IMR-90 (cell line): Measurements from ENCODE around the gene CPED1. TPM values are rescaled to one million over a fixed set of nuclear protein-coding genes. Genes with fewer than 3 reads are reported as not detected.
A peak's percentile ranks its signal among the peaks of the same experiment; 100 is the strongest.

Source experiments
- ATAC-seq: fragments of 200-7000 bp; cut with Tn5 transposase; 2 replicates; pipeline ENCODE4 v1.9.1; 2020; ENCODE audit warnings: low read depth, mild to moderate bottlenecking, moderate library complexity
- BruUV-seq: library from RNA; stranded (reverse); fragments of 400-500 nt; replicated peaks from 2 replicates; lab custom pipeline; 2021; lab: Mats Ljungman, UMichigan
- CTCF ChIA-PET: fragments of 300-600 bp; formaldehyde crosslinking; extraction: SDS; loops from one replicate; lab custom pipeline; 2021; ENCODE audit warnings: antibody characterized with exemption; lab: Yijun Ruan, JAX
- POLR2A ChIA-PET: fragments of 300-600 bp; sonication (Branson Sonifier 250); formaldehyde crosslinking; loops from one replicate; lab custom pipeline; 2022; ENCODE audit warnings: antibody characterized with exemption; ENCODE audit not compliant: unreplicated experiment; lab: Charles Lee
- DNase-seq: peaks from one replicate; pipeline ENCODE4 v3.0.0; 2013
- H2AFZ ChIP-seq: replicated peaks from 2 replicates; pipeline ENCODE3; 2013; ENCODE audit warnings: low read length, mild to moderate bottlenecking; ENCODE audit not compliant: poor library complexity
- H2AK5ac ChIP-seq: 2 replicates; pipeline ENCODE4 v1.6.1; 2013; ENCODE audit warnings: low read depth, low read length, inconsistent platforms
- H2AK9ac ChIP-seq: replicated peaks from 2 replicates; pipeline ENCODE3; 2013; ENCODE audit warnings: mild to moderate bottlenecking, low read depth, low read length, moderate library complexity; ENCODE audit not compliant: poor library complexity
- H2BK120ac ChIP-seq: 2 replicates; pipeline ENCODE4 v1.6.1; 2013; ENCODE audit warnings: low read depth, low read length, inconsistent platforms
- H2BK15ac ChIP-seq: 3 replicates; pipeline ENCODE4 v1.6.1; 2013; ENCODE audit warnings: low read depth, low read length, inconsistent platforms
- H2BK20ac ChIP-seq: 2 replicates; pipeline ENCODE4 v1.6.1; 2013; ENCODE audit warnings: low read depth, mild to moderate bottlenecking, inconsistent platforms, low read length, moderate library complexity
- H2BK5ac ChIP-seq: 2 replicates; pipeline ENCODE4 v1.6.1; 2013; ENCODE audit warnings: mild to moderate bottlenecking, low read depth, low read length, inconsistent platforms; ENCODE audit not compliant: poor library complexity, severe bottlenecking
- H3K14ac ChIP-seq: replicated peaks from 2 replicates; pipeline ENCODE4 v1.6.1; 2013; ENCODE audit warnings: low read depth, low read length, inconsistent platforms
- H3K18ac ChIP-seq: 2 replicates; pipeline ENCODE4 v1.6.1; 2013; ENCODE audit warnings: low read depth, low read length, control low read depth
- H3K23ac ChIP-seq: 2 replicates; pipeline ENCODE4 v1.6.1; 2013; ENCODE audit warnings: low read depth, low read length, inconsistent platforms
- H3K27ac ChIP-seq: 2 replicates; pipeline ENCODE4 v1.5.1; 2013; ENCODE audit warnings: mild to moderate bottlenecking, control low read depth, low read length; ENCODE audit not compliant: insufficient read depth
- H3K27me3 ChIP-seq: 2 replicates; pipeline ENCODE4 v1.6.1; 2013; ENCODE audit warnings: low read length; ENCODE audit not compliant: control insufficient read depth, insufficient read depth
- H3K36me3 ChIP-seq: 2 replicates; pipeline ENCODE4 v1.6.1; 2013; ENCODE audit warnings: low read length, mixed read lengths; ENCODE audit not compliant: control insufficient read depth, insufficient read depth
- H3K4ac ChIP-seq: 2 replicates; pipeline ENCODE4 v1.6.1; 2013; ENCODE audit warnings: low read depth, low read length, inconsistent platforms
- H3K4me1 ChIP-seq: 2 replicates; pipeline ENCODE4 v1.6.1; 2013; ENCODE audit warnings: low read length, mixed read lengths; ENCODE audit not compliant: control insufficient read depth, insufficient read depth
- H3K4me2 ChIP-seq: 2 replicates; pipeline ENCODE4 v1.6.1; 2013; ENCODE audit warnings: low read depth, mild to moderate bottlenecking, control low read depth, low read length, moderate library complexity
- H3K4me3 ChIP-seq: 2 replicates; pipeline ENCODE4 v1.5.1; 2013; ENCODE audit warnings: low read depth, mild to moderate bottlenecking, control low read depth, low read length, moderate library complexity; ENCODE audit not compliant: insufficient read depth
- H3K56ac ChIP-seq: 2 replicates; pipeline ENCODE4 v1.6.1; 2013; ENCODE audit warnings: low read length, inconsistent platforms; ENCODE audit not compliant: insufficient read depth; ENCODE audit errors: extremely low read depth
- H3K79me1 ChIP-seq, 2 experiments: 2 replicates each; pipeline ENCODE4 v1.6.1; 2013; ENCODE audit warnings: low read length in 2 of 2, inconsistent platforms in 1 of 2, low read depth in 1 of 2
- H3K9ac ChIP-seq: 2 replicates; pipeline ENCODE4 v1.6.1; 2013; ENCODE audit warnings: low read depth, low read length, control low read depth
- H3K9me1 ChIP-seq: 2 replicates; pipeline ENCODE4 v1.6.1; 2013; ENCODE audit warnings: low read length, inconsistent platforms; ENCODE audit not compliant: insufficient read depth
- H3K9me3 ChIP-seq: 2 replicates; pipeline ENCODE4 v1.6.1; 2013; ENCODE audit warnings: low read length; ENCODE audit not compliant: control insufficient read depth, insufficient read depth
- H4K20me1 ChIP-seq: 2 replicates; pipeline ENCODE4 v1.6.1; 2013; ENCODE audit warnings: low read length, inconsistent platforms; ENCODE audit not compliant: insufficient read depth
- H4K5ac ChIP-seq: 2 replicates; pipeline ENCODE4 v1.6.1; 2013; ENCODE audit warnings: mild to moderate bottlenecking, low read depth, low read length, control low read depth
- H4K8ac ChIP-seq, 2 experiments: 2 replicates each; pipeline ENCODE4 v1.6.1; 2013; ENCODE audit warnings: low read depth in 2 of 2, low read length in 2 of 2, control low read depth in 1 of 2, inconsistent platforms in 1 of 2
- H4K91ac ChIP-seq: 2 replicates; pipeline ENCODE4 v1.6.1; 2013; ENCODE audit warnings: low read depth, low read length, inconsistent platforms; ENCODE audit not compliant: insufficient read depth
- CEBPB ChIP-seq: IDR thresholded peaks from 2 replicates; pipeline ENCODE4 v1.6.1; 2012; ENCODE audit warnings: low read depth, low read length, improper control_type of control experiment
- CHD1 ChIP-seq: IDR thresholded peaks from 2 replicates; pipeline ENCODE4 v1.6.1; 2012; ENCODE audit warnings: low read depth, low read length, improper control_type of control experiment
- MAFK ChIP-seq: IDR thresholded peaks from 2 replicates; pipeline ENCODE4 v1.6.1; 2012; ENCODE audit warnings: low read depth, low read length, improper control_type of control experiment
- MAZ ChIP-seq: IDR thresholded peaks from 2 replicates; pipeline ENCODE4 v1.6.1; 2012; ENCODE audit warnings: low read depth, mild to moderate bottlenecking, low read length, improper control_type of control experiment, moderate library complexity, borderline replicate concordance
- MXI1 ChIP-seq: IDR thresholded peaks from 2 replicates; pipeline ENCODE4 v1.6.1; 2012; ENCODE audit warnings: low read depth, mild to moderate bottlenecking, low read length, moderate library complexity, borderline replicate concordance
- NFE2L2 ChIP-seq: fragments of 150-350 bp; IDR thresholded peaks from 2 replicates; pipeline ENCODE4 v1.6.1; 2016; ENCODE audit warnings: low read depth, mild to moderate bottlenecking, low read length
- POLR2A ChIP-seq: IDR thresholded peaks from 2 replicates; pipeline ENCODE4 v1.6.1; 2012; ENCODE audit warnings: mild to moderate bottlenecking, low read depth, low read length
- RCOR1 ChIP-seq: IDR thresholded peaks from 2 replicates; pipeline ENCODE4 v1.6.1; 2012; ENCODE audit warnings: mild to moderate bottlenecking, low read length, improper control_type of control experiment; ENCODE audit not compliant: insufficient replicate concordance
- SMC3 ChIP-seq: fragments of 150-350 bp; IDR thresholded peaks from 2 replicates; pipeline ENCODE4 v1.6.1; 2016; ENCODE audit warnings: low read depth, mild to moderate bottlenecking, antibody characterized with exemption, low read length, moderate library complexity
- WGBS, 2 experiments: methylation state at CpG; one replicate each; pipeline versions ENCODE4 v1.1.5 to v1.1.7; 2013; ENCODE audit warnings: missing lambda C conversion rate in 2 of 2; ENCODE audit not compliant: insufficient read length in 1 of 2; ENCODE audit errors: extremely low coverage in 2 of 2; 5-methylcytosine and 5-hydroxymethylcytosine counted together
- dilution Hi-C: fragments of 300-500 bp; cut with HindIII; formaldehyde crosslinking; loops from one replicate; pipeline ENCODE4 v1.14.3; 2018; ENCODE audit warnings: low sequenced_read_pairs; ENCODE audit not compliant: unreplicated experiment
- in situ Hi-C: fragments of 300-500 bp; cut with MboI; formaldehyde crosslinking; loops from 3 replicates; pipeline ENCODE4 v1.14.3; 2019; ENCODE audit warnings: low sequenced_read_pairs, inconsistent platforms, mixed read lengths
- intact Hi-C: fragments of 100-400 bp; cut with micrococcal nuclease; formaldehyde crosslinking; loops from 2 replicates; pipeline ENCODE4 v1.10.0; 2022
- polyA plus RNA-seq, 3 experiments: library from polyadenylated mRNA; depleted of rRNA; stranded (reverse); fragments of >200 nt; gene quantifications; 2 replicates each; pipeline ENCODE4 v1.2.3, GENCODE V29; 2012; ENCODE audit warnings: low replicate concordance in 1 of 3
- total RNA-seq: library from RNA; depleted of rRNA; stranded (reverse); fragments of >200 nt; gene quantifications from 2 replicates; pipeline ENCODE4 v1.2.3, GENCODE V29; 2012
- TF ChIP-seq, protein P1 (sequence below): fragments of 150-350 bp; IDR thresholded peaks from 2 replicates; pipeline ENCODE4 v1.6.1; 2016; ENCODE audit warnings: low read depth, mild to moderate bottlenecking, low read length, moderate library complexity, borderline replicate concordance
- TF ChIP-seq, protein P2 (sequence below): fragments of 150-350 bp; IDR thresholded peaks from 2 replicates; pipeline ENCODE4 v1.6.1; 2017; ENCODE audit warnings: mild to moderate bottlenecking, antibody characterized with exemption, low read length, low read depth
- TF ChIP-seq, protein P3 (sequence below): conservative IDR thresholded peaks from 2 replicates; pipeline ENCODE4 v1.5.1; 2012; ENCODE audit warnings: mild to moderate bottlenecking, low read depth, low read length, improper control_type of control experiment

Gene CPED1
- total and polyA plus RNA-seq, 2 of the 4 experiments (the other 2 are of a cell fraction), result 31.2 to 96.8 TPM

DNA sequence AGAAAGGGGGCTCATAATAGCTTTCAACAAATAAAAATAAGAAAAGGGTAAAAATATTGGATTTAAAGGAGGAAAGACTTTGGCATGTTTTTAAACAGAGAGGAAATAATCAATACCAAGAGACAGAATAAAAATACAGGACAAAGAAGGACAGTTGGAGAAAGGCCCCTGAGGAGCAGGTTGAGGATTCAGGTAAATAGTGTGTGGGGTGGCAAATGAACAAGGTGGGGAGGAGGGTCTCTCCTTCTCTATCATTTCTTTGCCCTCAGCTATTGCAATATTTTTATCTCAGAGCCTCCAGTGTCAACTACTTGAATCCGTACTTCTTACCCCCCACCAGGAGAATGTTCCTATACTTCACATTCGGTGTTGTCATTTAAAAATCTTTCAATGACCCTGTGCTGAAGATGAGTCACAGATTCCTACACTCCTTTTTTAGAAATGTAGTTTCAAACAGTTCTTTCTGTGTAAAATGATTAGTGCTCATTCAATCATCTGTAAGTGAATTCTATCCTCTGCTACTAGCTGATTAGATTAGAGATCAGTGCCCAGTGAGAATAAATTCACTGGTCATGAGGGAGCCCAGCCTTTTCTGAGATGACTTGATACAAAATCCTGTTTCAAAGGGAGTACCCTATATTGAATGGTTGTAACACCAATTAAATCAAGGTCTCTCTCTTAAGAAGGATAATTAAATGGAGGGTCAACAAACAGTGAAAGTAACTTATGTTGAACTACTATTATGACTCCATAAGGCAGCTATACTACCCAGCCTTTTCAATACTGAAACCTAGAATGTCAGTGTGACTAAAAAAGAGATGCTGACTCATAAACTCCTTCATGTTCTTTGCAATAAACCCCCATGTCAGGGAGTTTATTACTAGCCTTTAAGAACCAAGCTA is 289.9 kb downstream of the CPED1 start:
- H2BK20ac ChIP-seq, result peak overlapping the region; percentile 85; the same call in 1 of the 2 replicates
- H3K4me1 ChIP-seq, result peaks cover 9% of the 10 kb centered on the region
- H3K56ac ChIP-seq, result peak overlapping the region; percentile 83
- H2BK120ac ChIP-seq, result peak overlapping the region; percentile 80
- peak overlapping the region; percentile 78 for H4K91ac ChIP-seq
- peak overlapping the region; percentile 87 for H3K23ac ChIP-seq
- H3K79me1 ChIP-seq, result peaks cover 2 to 4% of the 10 kb centered on the region in 2 experiments; a peak in 1 of 4 replicates
- H3K9me1 ChIP-seq, result no peaks in the 10 kb centered on the region; the same call in 1 of the 2 replicates
- H3K9ac ChIP-seq, result no peak overlapping the region; the same call in 1 of the 2 replicates
- no CpG with 5 or more reads among the region's 2 CpGs for WGBS, 2 experiments
- peak overlapping the region; percentile 57; the same call in 1 of the 2 replicates for H3K4me2 ChIP-seq
- intact Hi-C loops, result no loop called here
- H3K9me3 ChIP-seq, result no peaks in the 10 kb centered on the region
- ATAC-seq, result peak; percentile 85
- CTCF ChIA-PET, result interaction anchor here (1.0 to 1.1 kb wide), 3 partner anchors 17 to 22 kb away, joined by 3 to 8 read pairs (median 3); no protein-coding TSS in a partner anchor
- peak overlapping the region; percentile 64; the same call in 2 of the 3 replicates for H2BK15ac ChIP-seq
- 0 out of 2 replicates have a peak, but pooled peaks cover 1% of the 10 kb centered on the region for H3K36me3 ChIP-seq
- in situ Hi-C loops, result no loop called here
- peak; percentile 76 for DNase-seq
- H3K4ac ChIP-seq, result peak overlapping the region; percentile 74; the same call in 1 of the 2 replicates
- dilution Hi-C loops, result no loop called here
- H4K5ac ChIP-seq, result peak overlapping the region; percentile 81; the same call in 1 of the 2 replicates
- no peak overlapping the region for H3K27ac ChIP-seq
- H4K8ac ChIP-seq, result peak overlapping the region in 1 of 2 experiments; percentile 86; a peak in 3 of 4 replicates
- BruUV-seq, result no TSS peak
- peak overlapping the region; percentile 65 for H3K14ac ChIP-seq
- H2AK9ac ChIP-seq, result no peak overlapping the region
- H2BK5ac ChIP-seq, result peak overlapping the region; percentile 94
- peak overlapping the region; percentile 82; the same call in 1 of the 2 replicates for H2AK5ac ChIP-seq
- peak overlapping the region; percentile 84; the same call in 1 of the 2 replicates for H3K18ac ChIP-seq
- no peak overlapping the region for H2AFZ ChIP-seq
- H4K20me1 ChIP-seq, result no peaks in the 10 kb centered on the region
- H3K4me3 ChIP-seq, result no peak overlapping the region
- no peaks in the 10 kb centered on the region for H3K27me3 ChIP-seq
- POLR2A ChIA-PET, result no interaction called here
- no peak for TF ChIP-seq RCOR1
- no peak for TF ChIP-seq CEBPB
- TF ChIP-seq, protein P1, sequence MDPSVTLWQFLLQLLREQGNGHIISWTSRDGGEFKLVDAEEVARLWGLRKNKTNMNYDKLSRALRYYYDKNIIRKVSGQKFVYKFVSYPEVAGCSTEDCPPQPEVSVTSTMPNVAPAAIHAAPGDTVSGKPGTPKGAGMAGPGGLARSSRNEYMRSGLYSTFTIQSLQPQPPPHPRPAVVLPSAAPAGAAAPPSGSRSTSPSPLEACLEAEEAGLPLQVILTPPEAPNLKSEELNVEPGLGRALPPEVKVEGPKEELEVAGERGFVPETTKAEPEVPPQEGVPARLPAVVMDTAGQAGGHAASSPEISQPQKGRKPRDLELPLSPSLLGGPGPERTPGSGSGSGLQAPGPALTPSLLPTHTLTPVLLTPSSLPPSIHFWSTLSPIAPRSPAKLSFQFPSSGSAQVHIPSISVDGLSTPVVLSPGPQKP, result no peak
- TF ChIP-seq NFE2L2, result no peak
- no peak for TF ChIP-seq MAZ
- no peak for TF ChIP-seq CHD1
- no peak for TF ChIP-seq POLR2A
- no peak for TF ChIP-seq SMC3
- TF ChIP-seq, protein P2, sequence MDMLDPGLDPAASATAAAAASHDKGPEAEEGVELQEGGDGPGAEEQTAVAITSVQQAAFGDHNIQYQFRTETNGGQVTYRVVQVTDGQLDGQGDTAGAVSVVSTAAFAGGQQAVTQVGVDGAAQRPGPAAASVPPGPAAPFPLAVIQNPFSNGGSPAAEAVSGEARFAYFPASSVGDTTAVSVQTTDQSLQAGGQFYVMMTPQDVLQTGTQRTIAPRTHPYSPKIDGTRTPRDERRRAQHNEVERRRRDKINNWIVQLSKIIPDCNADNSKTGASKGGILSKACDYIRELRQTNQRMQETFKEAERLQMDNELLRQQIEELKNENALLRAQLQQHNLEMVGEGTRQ, result no peak
- TF ChIP-seq MXI1, result no peak
- TF ChIP-seq MAFK, result peak; percentile 58
- TF ChIP-seq, protein P3, sequence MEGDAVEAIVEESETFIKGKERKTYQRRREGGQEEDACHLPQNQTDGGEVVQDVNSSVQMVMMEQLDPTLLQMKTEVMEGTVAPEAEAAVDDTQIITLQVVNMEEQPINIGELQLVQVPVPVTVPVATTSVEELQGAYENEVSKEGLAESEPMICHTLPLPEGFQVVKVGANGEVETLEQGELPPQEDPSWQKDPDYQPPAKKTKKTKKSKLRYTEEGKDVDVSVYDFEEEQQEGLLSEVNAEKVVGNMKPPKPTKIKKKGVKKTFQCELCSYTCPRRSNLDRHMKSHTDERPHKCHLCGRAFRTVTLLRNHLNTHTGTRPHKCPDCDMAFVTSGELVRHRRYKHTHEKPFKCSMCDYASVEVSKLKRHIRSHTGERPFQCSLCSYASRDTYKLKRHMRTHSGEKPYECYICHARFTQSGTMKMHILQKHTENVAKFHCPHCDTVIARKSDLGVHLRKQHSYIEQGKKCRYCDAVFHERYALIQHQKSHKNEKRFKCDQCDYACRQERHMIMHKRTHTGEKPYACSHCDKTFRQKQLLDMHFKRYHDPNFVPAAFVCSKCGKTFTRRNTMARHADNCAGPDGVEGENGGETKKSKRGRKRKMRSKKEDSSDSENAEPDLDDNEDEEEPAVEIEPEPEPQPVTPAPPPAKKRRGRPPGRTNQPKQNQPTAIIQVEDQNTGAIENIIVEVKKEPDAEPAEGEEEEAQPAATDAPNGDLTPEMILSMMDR, result no peak
